NT2/D1 (cell line): ENCODE measurements around the gene RBCK1.
"Not testable (repeated sequence)": the region's sequence is repeated elsewhere in the genome, so short reads cannot be mapped to it uniquely, and the experiment has no call there.

Experiments used
- DNase-seq: peaks from one replicate; pipeline ENCODE4 v3.0.0-alpha.2; 2011; ENCODE audit warnings: low read depth, low spot score
- H3K27me3 ChIP-seq: 2 replicates; pipeline ENCODE4 v1.6.0; 2011; ENCODE audit warnings: mild to moderate bottlenecking; ENCODE audit not compliant: insufficient read length, insufficient read depth
- H3K36me3 ChIP-seq: 2 replicates; pipeline ENCODE4 v1.6.1; 2011; ENCODE audit warnings: mild to moderate bottlenecking, low read length, mixed read lengths; ENCODE audit not compliant: insufficient read depth, insufficient read length
- H3K4me1 ChIP-seq: 2 replicates; pipeline ENCODE4 v1.5.1; 2011; ENCODE audit not compliant: insufficient read depth, insufficient read length
- H3K4me3 ChIP-seq: 2 replicates; pipeline ENCODE4 v1.5.1; 2011; ENCODE audit warnings: low read depth; ENCODE audit not compliant: insufficient read length
- H3K9ac ChIP-seq: 2 replicates; pipeline ENCODE4 v1.6.0; 2011; ENCODE audit warnings: low read depth; ENCODE audit not compliant: insufficient read length
- H3K9me3 ChIP-seq: 2 replicates; pipeline ENCODE4 v1.5.1; 2011; ENCODE audit warnings: mild to moderate bottlenecking, low read length; ENCODE audit not compliant: insufficient read depth
- SUZ12 ChIP-seq: IDR thresholded peaks from 2 replicates; pipeline ENCODE4 v1.6.1; 2011; ENCODE audit not compliant: insufficient read length, insufficient read depth; ENCODE audit errors: extremely low read depth
- YY1 ChIP-seq: IDR thresholded peaks from 2 replicates; pipeline ENCODE4 v1.6.1; 2011; ENCODE audit not compliant: insufficient read length, insufficient read depth
- ZNF274 ChIP-seq: IDR thresholded peaks from 2 replicates; pipeline ENCODE4 v1.6.1; 2011; ENCODE audit warnings: mild to moderate bottlenecking, low read depth, low read length

RBCK1 gene

DNA sequence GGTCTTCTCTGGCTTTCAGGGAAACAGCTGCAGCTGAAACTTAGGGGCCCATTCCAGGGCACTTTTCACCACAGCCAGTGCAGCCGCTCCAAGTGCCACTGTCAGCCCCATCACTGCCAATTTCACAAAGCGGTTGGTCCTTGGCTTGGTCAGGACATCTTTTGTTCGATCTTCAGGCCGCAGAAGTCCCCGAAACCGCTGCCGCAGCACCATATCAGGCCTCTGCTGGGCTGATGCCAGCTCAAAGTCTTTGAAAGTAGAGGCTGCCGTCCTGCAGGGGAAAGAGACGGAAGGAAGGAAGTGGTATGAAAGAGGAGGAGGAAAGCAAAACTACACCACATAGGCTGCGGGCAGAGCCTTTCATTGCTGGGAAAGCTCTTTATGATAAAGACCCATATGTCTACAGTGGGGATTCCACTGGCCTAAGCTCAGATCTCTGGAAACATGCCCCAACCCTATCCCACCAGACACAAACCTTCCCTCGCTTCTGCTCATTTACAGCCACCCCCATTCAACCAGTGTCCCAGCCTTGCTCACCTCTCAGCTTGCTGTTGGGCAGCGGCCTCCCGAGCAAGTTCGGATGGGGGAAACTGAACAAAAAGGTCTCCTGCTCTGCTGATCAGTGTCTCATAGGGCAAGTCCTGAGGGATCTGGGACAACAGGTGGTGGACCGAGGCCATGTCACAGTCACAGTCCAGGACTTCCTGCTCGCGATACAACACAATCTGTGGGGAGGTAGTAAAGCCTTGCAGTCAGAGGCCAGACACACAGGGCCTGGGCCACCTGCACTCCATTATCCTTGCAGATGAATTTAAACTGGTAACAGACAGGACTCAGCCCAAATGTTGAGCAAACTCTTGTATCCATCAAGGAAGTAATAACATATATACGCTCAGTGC lies 30.7 kb downstream of the RBCK1 start:
- peaks cover 5% of the 10 kb centered on the region for H3K27me3 ChIP-seq
- H3K9ac ChIP-seq = no peak overlapping the region
- peaks cover 87% of the 10 kb centered on the region for H3K36me3 ChIP-seq
- no peak for DNase-seq
- H3K4me1 ChIP-seq = peaks cover 6% of the 10 kb centered on the region
- no peaks in the 10 kb centered on the region for H3K9me3 ChIP-seq
- TF ChIP-seq SUZ12 (no peak), ZNF274 (no peak), YY1 (no peak)
- no peak overlapping the region for H3K4me3 ChIP-seq

- Histone ChIP-seq H3K36me3 (peaks cover 89% of the 10 kb centered on the region), H3K9ac (no peak overlapping the region), H3K4me3 (no peak overlapping the region), H3K27me3 (peaks cover 5% of the 10 kb centered on the region), H3K9me3 (no peaks in the 10 kb centered on the region), H3K4me1 (no peaks in the 10 kb centered on the region)
- no peak for DNase-seq
- TF ChIP-seq SUZ12 (no peak), YY1 (no peak), ZNF274 (no peak)
Measured at GRCh38 chr20:440148-440547, 32.0 kb downstream of the RBCK1 start.

DNA sequence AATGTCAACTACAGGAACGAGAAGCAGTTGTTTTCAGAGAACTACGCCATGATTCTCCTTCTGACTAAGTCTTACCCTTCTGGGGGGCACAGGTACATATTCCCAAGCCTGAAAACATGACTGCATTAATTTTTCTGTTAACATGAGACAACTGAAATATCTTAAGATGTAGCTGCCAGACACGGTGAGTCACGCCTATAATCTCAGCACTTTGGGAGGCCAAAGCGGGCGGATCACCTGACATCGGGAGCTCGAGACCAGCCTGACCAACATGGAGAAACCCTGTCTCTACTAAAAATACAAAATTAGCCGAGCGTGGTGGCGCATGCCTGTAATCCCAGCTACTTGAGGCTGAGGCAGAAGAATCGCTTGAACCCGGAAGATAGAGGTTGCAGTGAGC lies 32.5 kb downstream of the RBCK1 start:
- Histone ChIP-seq H3K4me3 (no peak overlapping the region), H3K36me3 (peaks cover 84% of the 10 kb centered on the region), H3K9me3 (no peaks in the 10 kb centered on the region), H3K9ac (no peak overlapping the region), H3K4me1 (no peaks in the 10 kb centered on the region), H3K27me3 (peaks cover 2% of the 10 kb centered on the region)
- TF ChIP-seq YY1 (no peak), ZNF274 (no peak), SUZ12 (no peak)
- no peak for DNase-seq

- no peak for TF ChIP-seq SUZ12
- no peak for TF ChIP-seq YY1
- no peak for TF ChIP-seq ZNF274
- no peaks in the 10 kb centered on the region for H3K4me1 ChIP-seq
- peaks cover 70% of the 10 kb centered on the region for H3K36me3 ChIP-seq
- no peaks in the 10 kb centered on the region for H3K9me3 ChIP-seq
- DNase-seq = no peak
- H3K9ac ChIP-seq = no peak overlapping the region
- H3K4me3 ChIP-seq = no peak overlapping the region
- no peaks in the 10 kb centered on the region for H3K27me3 ChIP-seq
Measured at GRCh38 chr20:443223-443775, 35.2 kb downstream of the RBCK1 start.

- Histone ChIP-seq H3K9ac (no peak overlapping the region), H3K4me3 (no peak overlapping the region), H3K9me3 (no peaks in the 10 kb centered on the region), H3K4me1 (no peaks in the 10 kb centered on the region), H3K27me3 (no peaks in the 10 kb centered on the region), H3K36me3 (peaks cover 62% of the 10 kb centered on the region)
- TF ChIP-seq SUZ12 = no peak
- no peak for TF ChIP-seq ZNF274
- no peak for TF ChIP-seq YY1
- DNase-seq = no peak
Measured at GRCh38 chr20:444117-444516, 36.0 kb downstream of the RBCK1 start.

- DNase-seq = no peak
- no peak overlapping the region for H3K4me3 ChIP-seq
- no peak overlapping the region for H3K9ac ChIP-seq
- TF ChIP-seq SUZ12 (no peak), ZNF274 (no peak)
- H3K36me3 ChIP-seq = peaks cover 54% of the 10 kb centered on the region
- no peaks in the 10 kb centered on the region for H3K4me1 ChIP-seq
- H3K9me3 ChIP-seq = no peaks in the 10 kb centered on the region
- H3K27me3 ChIP-seq = no peaks in the 10 kb centered on the region
Measured at GRCh38 chr20:444862-445426, 36.8 kb downstream of the RBCK1 start.

DNA sequence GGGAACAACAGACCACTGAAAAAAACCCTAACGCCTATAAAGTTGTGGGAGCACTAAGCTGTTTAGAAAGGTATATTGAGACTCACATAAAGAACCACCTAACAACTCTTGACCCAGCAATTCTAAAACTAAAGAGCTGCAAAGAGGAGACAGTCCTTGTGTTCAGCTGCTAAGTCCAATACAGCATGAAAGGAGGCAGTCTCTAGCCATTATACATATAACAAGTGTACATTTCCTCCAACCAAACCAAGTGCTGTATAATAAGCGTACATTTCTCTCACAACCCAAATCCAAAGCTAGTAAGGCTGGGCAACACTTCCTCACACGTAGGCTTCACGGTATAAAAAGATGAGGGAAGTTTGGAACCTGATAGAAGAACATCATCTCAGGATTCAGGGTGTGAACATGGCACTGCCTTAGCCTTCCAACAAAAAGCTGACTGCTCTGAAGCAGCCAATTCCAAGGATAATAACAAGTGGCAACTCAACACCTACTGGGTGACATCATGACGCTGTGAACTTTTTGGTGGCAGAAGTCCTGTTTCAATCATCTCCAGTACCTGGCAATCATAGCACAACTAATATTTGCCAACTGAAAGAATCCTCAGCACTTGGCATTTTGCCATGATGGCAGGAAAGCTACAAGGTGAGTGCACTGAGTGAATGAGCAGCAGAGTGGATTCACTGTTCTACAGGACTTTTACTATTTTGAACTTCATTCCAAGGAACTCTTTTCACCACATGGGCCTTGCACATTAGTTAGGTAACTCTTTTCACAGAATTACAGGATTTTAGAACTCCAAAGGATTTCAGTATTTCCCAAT lies 37.6 kb downstream of the RBCK1 start:
- H3K4me3 ChIP-seq = no peak overlapping the region
- H3K4me1 ChIP-seq = no peaks in the 10 kb centered on the region
- peaks cover 47% of the 10 kb centered on the region for H3K36me3 ChIP-seq
- TF ChIP-seq YY1 = no peak
- TF ChIP-seq ZNF274 = no peak
- no peak for TF ChIP-seq SUZ12
- no peaks in the 10 kb centered on the region for H3K9me3 ChIP-seq
- DNase-seq = no peak
- H3K27me3 ChIP-seq = no peaks in the 10 kb centered on the region
- no peak overlapping the region for H3K9ac ChIP-seq

- H3K9ac ChIP-seq, H3K9me3 ChIP-seq, H3K36me3 ChIP-seq, H3K4me1 ChIP-seq, H3K4me3 ChIP-seq, H3K27me3 ChIP-seq, DNase-seq: not testable (repeated sequence)
Measured at GRCh38 chr20:452021-452420, 43.9 kb downstream of the RBCK1 start.
